Measurements from ENCODE around the gene C2orf69.

DNA sequence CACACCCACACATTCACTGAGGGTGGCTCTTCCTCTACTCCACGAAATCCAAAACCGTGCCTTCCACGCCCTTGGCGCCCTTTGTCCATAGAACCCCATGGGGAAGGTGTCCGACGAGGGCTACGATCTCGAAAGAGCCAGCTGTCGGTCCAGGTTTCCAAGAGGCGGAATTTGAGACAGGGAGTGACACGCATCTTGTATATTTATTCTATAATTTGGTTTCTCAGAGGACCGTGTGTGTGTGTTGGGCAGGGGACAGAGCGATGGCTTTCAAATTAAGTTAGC is 726 bp downstream of the C2orf69 start:
- TF ChIP-seq EP300 (IDR thresholded peaks at IDR 0.05) (no peak), POLR2A (IDR thresholded peaks at IDR 0.05) (no peak)
